Stimulated activated CD8-positive, alpha-beta memory T cell treated with anti-CD3 and anti-CD28 coated beads, Interleukin-7, amount 100 ng/mL, for 24 hours (primary cell): ENCODE results near the gene ANKRD53.
A peak's percentile ranks its signal among the peaks of the same experiment; 100 is the strongest.

Experiments used
- DNase-seq: peaks from one replicate; pipeline ENCODE4 v3.0.0-alpha.2; 2020; ENCODE audit warnings: low read depth

ANKRD53 gene

DNA sequence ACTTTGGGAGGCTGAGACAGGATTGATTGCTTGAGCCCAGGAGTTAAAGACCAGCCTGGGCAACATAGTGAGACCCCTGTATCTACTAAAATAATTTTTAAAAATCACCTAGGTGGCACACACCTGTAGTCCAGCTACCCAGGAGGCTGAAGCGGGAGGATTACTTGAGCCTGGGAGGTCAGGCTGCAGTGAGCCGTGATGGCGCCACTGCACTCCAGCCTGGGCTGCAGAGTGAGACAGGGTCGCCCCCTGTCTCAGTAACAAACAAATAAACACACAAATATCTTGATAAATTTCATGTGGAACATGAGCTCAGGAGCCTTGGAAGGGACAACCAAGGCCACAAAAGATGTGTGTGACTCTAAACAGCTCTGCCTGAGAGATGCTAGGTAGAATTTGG is 11.7 kb upstream of the ANKRD53 start:
- DNase-seq = no peak

DNA sequence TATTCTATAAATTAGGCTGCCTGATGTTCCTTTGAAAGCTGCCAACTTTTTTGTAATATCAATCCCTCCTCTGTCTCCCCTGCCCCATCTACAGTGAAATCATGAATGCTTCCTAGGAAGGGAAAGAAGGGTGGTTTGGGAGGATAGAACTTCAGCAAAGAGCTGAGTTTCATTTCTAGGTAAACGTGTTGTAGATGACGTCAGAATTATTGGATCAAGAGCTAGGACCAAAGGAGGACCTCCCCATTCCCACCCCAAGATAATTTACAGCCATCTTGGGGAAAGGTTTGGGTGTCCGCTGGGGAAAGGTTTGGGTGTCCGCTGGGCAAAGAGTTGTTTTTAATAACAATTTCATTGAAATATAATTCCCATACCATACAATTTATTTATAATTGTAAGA is 11.2 kb upstream of the ANKRD53 start:
- no peak for DNase-seq

DNA sequence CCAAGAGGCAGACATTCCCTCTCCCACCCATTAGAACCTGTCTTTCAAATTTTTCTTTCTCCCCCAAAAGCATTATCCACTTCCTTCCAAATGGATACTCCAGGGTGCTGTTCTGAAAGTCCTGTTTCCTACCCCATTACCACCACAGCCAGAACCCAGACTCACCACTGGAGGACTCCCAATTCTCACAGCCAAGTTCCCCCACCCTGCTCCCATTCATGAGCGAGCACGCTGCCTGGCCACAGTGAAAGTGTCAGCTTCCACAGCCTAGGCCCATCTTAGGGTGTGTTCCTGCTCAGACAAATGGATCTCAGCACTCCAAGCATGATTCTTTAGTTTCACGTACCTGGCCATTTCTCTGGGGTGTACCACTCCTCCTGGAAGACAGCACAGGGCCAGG is 3.8 kb upstream of the ANKRD53 start:
- no peak for DNase-seq

DNA sequence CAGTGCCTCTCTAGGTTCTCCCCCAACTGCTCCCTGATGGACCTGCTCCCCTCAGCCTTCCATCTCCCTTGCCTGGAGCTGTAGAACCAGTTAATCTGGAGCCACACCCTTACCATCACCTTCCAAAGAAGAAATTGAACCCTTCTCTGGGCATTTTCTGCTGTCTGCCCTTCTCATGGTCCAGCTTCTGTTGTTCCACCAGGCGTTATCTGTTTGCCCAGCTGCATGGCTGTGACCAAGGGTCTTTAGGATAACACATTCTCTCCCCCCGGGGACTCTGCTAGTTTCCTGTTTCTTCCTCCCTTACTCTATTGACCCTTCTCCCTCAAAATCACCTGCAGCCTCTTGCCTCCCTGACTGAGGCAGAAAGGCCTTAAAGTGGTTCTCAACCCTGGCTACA is 3.2 kb upstream of the ANKRD53 start:
- DNase-seq = no peak

DNA sequence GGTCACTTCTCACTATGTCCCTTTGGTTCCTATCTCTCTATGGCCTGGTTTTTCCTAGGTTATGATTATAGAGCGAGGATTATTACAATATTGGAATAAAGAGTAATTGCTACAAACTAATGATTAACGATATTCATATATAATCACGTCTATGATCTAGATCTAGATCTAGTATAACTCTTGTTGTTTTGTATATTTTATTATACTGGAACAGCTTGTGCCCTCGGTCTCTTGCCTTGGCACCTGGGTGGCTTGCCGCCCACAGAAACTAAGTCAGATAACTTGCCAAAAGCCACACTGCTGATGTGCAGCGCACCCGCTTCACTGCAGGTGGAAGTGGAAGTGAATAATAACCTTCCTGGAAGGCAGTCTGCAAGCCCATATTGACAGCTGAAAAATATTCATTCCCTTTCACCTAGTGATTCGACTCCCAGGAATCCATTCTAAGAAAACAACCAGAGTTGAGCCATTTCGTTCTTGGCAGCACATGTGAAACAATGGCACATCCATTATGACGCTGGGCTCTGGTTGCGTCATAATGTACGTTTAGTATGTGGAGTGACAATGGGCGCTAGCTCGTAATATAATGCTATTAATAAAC is 725 bp upstream of the ANKRD53 start:
- DNase-seq = no peak

DNA sequence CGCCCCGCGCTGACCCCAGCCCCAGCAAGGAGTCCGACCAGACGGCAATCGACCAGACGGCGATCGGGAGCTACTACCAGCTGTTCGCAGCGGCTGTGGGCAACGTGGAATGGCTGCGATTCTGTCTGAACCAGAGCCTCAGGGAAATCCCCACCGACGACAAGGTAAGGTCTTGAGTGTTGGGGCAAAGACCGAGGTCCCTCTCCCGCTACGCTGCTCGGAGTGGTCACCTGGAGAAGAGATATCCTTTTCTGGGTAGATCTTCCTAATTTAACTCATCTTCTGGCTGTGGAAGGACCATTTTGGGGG is 704 bp downstream of the ANKRD53 start:
- DNase-seq = no peak

DNA sequence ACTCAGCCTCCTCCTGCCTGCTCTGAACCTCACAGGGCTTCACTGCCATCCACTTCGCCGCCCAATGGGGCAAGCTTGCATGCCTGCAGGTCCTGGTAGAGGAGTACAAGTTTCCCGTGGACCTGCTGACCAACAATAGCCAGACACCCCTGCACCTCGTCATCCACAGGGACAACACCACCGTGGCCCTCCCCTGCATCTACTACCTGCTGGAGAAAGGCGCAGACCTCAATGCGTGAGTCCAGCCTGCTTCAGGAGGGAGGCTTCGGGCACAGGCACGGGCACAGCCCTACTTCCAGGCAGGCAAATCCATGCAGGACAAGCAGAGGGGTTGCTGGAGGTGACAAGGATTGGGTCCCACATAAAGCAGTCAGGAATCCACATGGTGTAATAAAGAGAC is 1.2 kb downstream of the ANKRD53 start:
- DNase-seq = no peak

DNA sequence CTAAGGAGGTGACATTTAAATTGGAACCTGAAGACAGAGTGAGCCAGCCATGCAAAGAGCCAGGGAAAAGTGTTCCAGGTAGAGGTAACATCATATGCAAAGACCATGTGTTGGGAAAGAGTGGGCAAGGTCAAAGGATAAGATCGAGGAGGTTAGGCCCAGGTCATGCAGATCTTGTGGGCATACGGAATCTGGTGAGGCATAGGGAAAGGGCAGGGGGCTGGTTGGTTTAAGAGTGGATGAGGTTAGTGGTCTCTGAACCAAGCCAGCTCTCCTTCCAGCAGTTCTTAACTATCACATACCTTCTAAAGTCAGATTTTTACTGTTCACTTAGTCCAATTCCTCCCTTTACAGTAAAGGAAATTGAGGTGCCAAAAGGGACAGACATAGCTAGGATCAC is 3.0 kb downstream of the ANKRD53 start:
- no peak for DNase-seq

DNA sequence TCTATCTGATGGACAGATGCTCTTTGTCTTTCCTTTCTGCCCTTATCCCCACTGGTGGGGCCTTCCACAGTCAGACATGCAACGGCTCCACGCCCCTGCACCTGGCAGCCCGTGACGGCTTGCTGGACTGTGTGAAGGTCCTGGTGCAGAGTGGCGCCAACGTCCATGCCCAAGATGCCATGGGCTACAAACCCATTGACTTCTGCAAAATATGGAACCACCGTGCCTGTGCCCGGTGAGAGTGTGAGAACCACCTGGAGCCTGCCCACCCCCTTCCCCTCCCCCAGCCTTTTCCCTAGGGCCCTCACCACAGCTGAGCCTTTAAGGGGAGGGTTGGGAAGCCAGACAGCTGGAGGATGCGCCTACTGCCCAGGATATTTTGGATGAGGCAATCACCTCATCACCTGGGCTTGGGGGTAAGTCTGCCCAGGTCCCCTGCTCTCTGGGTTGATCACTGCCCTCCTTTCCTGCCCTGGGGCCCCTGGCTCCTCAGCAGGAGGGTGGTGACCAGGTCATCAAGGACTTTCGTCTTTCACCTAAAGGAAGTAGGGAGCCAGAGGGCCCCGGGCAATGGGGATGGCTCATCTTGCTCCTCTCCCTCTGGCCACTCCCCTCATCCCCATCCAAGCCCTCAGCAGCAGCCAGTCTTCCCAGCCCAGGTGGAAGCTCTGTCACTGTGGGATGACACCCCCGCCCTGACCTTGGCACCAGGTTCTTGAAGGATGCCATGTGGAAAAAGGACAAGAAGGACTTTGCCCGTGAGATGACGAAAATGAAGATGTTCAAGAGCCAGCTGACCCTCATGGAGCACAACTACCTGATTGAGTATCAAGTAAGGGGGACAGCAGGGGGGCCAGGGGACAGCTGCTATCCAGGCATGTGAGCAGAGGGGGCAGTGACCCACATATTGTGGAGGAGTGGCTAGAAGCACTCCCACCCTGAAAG is 3.7 kb downstream of the ANKRD53 start:
- DNase-seq = no peak

DNA sequence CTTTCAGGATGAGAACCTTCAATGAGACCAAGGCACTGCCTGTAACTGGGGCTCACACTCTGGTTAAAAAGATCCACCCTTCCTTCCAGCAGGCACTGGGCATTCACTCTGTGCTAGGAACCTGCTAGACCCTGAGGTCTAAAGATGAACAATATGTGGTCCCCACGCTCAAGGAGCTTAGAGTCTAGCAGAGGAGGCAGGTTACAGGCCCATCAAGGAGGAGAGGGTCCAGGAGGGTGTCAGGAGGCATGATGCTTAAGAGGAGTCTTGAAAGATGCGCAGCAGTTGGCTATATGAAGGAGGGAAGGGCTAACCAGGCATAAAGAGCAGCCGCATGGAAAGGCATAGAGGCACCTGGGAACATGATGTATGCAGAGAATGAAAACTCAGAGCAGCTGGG is 4.5 kb downstream of the ANKRD53 start:
- DNase-seq = no peak

DNA sequence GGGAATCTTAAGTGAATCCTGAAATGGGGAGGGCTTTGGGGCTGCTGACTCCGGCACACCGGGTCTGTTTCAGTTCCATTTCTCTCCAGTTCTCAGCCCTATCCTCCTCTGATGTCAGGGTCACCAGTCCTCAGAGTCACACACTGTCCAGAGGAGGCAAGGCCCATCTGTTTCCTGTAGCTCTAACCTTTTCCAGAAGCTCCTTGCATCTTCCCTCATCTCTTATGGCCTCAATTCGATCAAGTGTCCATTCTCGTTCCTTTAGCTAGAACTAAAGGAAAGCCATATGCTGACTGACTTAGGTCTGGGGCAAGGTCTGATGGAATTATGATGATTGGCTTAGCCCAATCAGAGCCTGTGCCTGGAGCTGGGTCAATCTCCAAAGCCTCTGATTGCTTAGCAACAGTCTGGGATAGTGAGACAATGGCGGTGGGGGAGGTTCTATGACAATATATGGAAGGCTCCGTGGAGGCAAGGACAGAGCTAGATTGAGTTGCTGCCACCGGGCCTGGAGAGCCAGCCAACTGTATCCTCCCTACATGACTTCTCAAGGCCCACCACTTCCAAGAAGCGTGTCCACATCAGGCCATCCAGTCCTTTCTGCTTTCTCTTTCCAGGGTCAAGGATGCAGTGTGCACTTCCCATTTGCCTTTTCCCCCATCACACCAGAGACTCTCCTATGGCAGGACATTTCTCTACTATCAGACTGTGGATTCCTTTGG is 5.2 kb downstream of the ANKRD53 start:
- no peak for DNase-seq

DNA sequence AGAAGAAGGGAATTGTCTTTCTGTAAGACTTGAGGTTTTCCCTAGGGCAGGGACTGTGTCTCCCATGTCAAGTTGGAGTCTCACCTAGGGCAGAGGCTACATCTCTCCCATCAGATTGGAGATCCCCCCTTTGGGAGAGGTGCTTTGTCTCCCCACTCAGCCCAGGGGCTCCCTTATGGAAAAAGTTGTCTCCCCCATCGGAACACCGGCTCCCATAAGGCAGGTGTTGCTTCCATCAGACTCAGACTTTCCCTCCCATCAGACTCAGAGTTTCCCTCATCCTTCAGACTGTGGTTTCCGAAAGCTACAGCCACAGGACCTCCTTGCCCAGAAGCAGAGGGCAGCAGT is 5.8 kb downstream of the ANKRD53 start:
- no peak for DNase-seq

DNA sequence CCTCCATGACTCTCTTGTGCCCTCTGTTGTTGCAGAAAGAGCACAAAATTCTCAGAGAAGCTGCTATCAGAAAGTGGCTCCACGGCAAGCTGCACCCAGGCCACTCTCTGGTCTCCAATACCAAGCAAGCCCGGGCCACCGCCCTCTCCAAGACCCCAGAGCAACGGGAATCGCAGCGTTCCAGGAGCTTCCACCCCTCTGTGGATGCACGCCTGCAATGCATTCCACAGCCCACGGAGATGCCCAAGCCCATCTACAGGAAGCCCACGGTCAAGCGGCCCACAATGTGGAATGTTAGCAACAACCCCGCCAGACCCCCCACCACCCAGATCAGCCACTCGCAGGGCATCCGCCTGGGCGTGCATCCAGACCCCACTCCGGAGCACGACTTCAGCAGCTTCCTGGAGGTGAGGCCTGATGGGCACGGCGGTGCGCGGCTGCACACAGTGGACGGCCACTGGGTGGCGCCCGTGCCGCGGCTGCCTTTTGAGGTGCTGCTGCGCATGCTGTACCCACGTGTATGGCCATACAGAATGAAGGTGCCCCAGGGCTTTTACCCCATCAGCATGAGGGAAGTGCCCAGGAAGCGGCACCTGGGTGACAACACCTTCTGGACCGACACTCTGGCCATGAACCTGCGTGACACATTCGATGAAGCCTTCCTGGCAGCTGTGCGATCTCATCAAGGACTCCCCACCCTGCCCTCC is 6.3 kb downstream of the ANKRD53 start:
- peak; percentile 63 for DNase-seq

DNA sequence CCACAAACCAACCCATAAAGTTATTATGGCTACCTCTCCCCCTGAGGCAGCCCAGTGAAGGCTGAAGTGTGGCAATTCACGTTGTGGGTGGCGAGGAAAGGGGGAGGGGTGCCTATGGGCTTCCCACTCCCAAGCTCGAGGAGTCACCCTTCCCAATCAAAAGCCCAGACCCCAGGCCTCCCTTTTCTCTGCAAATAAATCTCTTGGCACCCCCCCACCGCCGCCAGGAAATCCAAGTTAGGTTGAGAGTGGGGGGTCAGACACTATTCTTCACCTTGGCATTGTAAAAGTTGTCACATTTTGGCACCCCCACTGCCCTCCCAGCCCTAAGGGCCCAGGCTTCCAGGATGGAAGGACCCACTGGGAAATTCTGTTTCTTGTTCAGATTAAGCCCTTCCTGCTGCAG is 6.9 kb downstream of the ANKRD53 start:
- no peak for DNase-seq

DNA sequence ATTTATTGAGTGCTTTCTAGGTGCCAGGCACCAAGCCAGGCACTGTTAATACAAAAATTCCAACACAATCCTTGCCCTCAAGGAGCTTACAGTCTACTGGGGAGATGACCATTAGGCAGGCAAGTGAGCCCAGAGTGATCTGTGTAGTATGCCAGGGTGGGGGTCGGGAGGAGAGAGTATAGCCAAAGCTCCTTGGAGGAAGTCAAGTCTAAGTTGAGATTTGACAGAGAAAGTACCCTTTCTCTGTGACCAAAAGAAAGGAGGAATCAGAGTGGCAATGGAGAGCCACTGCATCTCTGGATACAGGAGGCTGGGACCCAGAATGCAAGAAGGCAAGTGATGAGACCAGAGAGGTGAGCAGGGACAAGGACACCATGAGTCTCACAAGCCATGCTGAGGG is 7.5 kb downstream of the ANKRD53 start:
- no peak for DNase-seq

DNA sequence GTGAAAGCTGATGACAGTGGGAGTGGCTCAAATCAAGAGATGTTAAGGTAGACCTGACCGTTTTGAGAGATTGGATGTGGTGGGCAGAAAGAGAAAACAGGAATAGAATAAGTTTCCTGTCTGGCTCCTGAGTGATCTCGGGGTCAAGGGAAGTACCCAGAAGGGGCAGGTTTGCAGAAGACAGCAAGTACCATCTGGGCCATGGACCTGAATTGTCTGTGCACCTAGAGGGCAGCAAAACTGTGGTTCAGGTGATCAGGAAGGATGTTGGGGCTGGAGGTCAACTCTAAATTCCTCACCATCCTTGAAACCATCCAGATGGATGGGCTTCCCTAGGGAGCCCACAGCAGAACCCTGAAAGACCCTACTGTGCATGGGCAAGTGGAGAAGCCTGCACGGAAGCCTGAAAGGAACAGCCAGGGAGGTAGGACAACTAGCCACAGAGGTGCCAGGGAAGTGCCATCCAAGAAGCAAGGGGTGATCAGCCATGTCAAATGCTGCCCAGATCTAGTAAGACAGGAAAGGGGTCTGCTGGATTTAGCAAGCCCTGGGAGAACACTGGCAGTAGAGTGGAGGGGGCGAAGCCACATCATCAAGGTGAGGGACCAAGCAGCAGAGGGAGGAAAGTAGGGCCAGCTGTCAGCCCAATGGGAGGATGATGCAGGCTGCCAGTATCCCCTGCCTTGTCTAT is 8.2 kb downstream of the ANKRD53 start:
- DNase-seq = no peak

DNA sequence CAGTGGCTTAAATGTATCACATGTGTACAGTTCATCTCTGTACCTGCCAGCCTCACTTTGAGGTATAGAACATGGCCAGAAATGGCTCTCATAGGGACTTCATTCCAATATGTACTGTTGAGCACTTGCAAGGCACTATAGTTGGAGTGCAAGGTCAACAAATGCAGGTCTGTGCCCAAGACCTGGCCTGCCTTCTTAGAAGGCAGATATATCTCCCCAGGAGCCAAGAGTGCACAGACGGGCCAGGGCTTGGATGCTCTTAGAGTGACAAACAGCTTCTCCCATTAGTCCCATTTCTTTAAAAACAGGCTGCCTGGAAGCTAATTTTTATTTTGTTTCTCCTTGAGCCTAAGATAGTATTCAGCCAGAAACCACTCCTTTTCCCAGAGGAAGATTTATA is 9.0 kb downstream of the ANKRD53 start:
- no peak for DNase-seq

DNA sequence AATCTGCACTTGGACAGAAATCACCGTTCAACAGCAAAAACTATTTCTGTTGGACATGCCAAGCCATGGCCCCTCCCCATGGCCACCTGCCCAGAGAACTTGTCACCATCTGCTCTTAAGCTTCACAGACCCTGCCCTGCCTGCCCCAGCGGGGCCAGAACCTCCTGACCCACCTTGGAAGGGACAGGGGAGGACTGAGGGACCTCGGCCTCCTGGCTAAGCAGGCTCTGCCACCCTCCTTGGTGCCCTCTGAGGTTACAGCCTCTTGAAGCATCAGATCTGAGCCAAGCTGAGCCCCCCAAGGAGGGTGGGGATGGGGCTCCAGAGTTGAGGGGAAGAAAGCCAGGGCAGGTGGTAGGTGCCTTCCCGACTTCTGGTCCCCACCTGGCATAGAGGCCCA is 9.7 kb downstream of the ANKRD53 start:
- no peak for DNase-seq

DNA sequence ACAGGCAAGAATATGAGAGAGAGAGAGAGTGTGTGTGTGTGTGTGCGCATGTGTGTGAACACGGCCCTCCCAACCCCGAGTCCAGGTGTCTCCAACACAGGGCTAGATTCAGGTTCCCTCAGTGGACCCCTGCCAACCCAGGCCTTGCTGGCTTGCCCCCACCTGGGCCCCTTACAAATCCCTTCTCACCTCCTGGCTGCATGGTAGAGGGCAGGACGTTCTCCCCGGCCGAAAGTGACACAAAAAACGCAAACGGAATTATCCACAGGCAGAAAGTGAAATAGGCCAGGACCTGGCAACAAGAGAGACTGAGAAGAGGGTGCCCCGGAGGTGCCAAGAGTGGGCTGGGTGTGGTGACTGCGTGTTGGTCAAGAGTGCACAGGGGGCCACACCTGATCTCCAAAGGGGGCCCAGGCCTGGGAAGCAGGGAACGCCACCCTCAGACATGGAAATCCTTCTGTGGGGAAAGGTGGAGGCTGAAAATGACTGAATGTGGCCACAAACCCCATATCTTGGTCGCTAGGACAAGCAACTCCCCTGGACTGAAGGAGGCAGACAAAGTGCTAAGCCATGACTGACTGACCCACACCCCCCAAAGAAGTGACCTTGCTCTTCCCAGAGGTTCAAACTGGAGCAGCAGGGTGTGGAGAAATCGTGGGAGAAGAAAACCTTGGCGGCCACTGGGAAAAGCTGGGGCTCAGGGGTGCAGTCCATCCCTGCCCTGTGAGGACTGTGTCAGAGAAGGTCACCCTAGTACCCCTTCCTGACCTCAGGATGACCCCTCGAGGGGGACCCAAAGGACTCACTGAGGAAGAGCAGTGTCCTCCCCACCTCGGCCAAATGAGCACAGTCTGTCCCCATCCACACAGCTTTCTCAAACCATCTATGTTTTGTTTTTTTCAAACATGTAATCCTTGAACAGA is 10.6 kb downstream of the ANKRD53 start:
- no peak for DNase-seq

DNA sequence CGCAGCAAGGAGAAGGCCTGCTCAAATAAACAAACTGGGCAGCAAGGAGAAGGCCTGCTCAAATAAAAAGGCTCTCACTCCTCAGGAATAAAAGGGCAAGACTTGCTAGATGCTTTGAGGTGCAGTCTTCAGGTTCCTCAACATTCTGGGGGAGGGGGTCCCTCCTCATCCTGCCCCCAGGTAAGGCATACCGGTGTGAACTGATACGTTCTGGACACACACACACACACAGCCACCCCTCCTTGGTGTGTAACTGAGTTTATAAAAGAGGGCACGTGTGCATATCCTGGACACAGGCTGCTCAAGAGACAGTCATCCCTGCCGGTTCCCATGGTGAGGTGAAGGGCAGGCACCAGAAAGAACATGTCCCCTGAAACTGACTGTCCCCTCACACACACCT is 11.8 kb downstream of the ANKRD53 start:
- no peak for DNase-seq

DNA sequence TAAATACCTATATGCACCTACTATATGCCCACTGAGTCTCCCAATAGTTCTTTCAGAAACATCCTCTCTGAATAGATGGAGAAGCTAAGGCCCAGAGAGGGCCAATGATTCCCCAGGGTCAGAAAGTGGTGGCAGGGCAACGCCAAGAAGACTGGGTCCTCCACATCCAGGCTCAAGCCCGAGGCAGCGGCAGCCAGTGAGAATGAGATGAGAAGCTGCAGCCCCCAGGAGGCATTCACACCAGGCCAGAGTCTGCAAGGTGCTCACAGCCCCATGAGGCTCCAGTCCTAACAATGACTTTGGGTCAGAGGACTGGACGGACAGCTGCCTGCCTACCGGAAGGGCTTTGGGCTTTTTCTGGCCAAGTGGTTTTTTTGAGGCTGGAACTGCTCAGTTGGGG is 12.7 kb downstream of the ANKRD53 start:
- DNase-seq = no peak
